Gastroesophageal sphincter (tissue), 4 donors: ENCODE measurements around the gene USP32. TPM values are rescaled to one million over a fixed set of nuclear protein-coding genes. Genes with fewer than 3 reads are reported as not detected.
"Not testable (repeated sequence)": the region's sequence is repeated elsewhere in the genome, so short reads cannot be mapped to it uniquely, and the experiment has no call there.

ENCODE experiments used
- ATAC-seq: fragments of 150-250 bp; one replicate; pipeline ENCODE4 v1.9.1; 2016; ENCODE audit warnings: mild to moderate bottlenecking, moderate library complexity
- H3K27ac ChIP-seq, 4 donors: fragments of 200-600 bp; sonication (generic) in 3 of 4; 1 replicate in 3 of 4; 2 replicates in 1 of 4; pipeline ENCODE4 v1.5.1; 2016 to 2019
- H3K27me3 ChIP-seq: fragments of 200-600 bp; sonication (generic); one replicate; pipeline ENCODE4 v1.5.1; 2019
- H3K36me3 ChIP-seq, 2 donors: fragments of 200-600 bp; sonication (generic); one replicate each; pipeline ENCODE4 v1.5.1; 2019; ENCODE audit warnings: control low read depth in 1 of 2
- H3K4me1 ChIP-seq, 3 donors: fragments of 200-600 bp; sonication (generic); 1 replicate in 2 of 3; 2 replicates in 1 of 3; pipeline ENCODE4 v1.5.1; 2016 to 2019; ENCODE audit warnings: control low read depth in 2 of 3
- H3K4me3 ChIP-seq, 2 donors: fragments of 200-600 bp; sonication (generic); one replicate each; pipeline ENCODE4 v1.5.1; 2019; ENCODE audit warnings: mild to moderate bottlenecking in 1 of 2, moderate library complexity in 1 of 2
- H3K9me3 ChIP-seq, 3 donors: fragments of 200-600 bp; sonication (generic); one replicate each; pipeline ENCODE4 v1.5.1; 2017 to 2019; ENCODE audit warnings: control low read depth in 2 of 3
- CTCF ChIP-seq, 4 experiments: fragments of 200-600 bp in 2 of 4; fragments of 450-650 bp in 2 of 4; sonication (generic) in 1 of 4; IDR thresholded peaks; one replicate each; pipeline ENCODE4 v1.5.1; 2017 to 2019; ENCODE audit warnings: antibody characterized with exemption in 4 of 4, mild to moderate bottlenecking in 2 of 4, moderate library complexity in 2 of 4
- EP300 ChIP-seq: sonication (generic); formaldehyde crosslinking; IDR thresholded peaks from one replicate; pipeline ENCODE4 v1.6.1; 2017; ENCODE audit warnings: antibody characterized with exemption, mild to moderate bottlenecking
- POLR2A ChIP-seq, 2 donors: fragments of 450-650 bp; IDR thresholded peaks; one replicate each; pipeline ENCODE4 v1.6.1; 2017; ENCODE audit warnings: antibody characterized with exemption in 2 of 2, mild to moderate bottlenecking in 2 of 2, moderate library complexity in 1 of 2
- POLR2AphosphoS5 ChIP-seq: sonication (generic); formaldehyde crosslinking; IDR thresholded peaks from one replicate; pipeline ENCODE4 v1.6.1; 2017; ENCODE audit warnings: antibody characterized with exemption
- WGBS, 2 donors: methylation state at CpG; one replicate each; pipeline ENCODE4 v1.1.5; 2018; ENCODE audit warnings: low coverage in 1 of 2; 5-methylcytosine and 5-hydroxymethylcytosine counted together
- total RNA-seq, 4 donors: library from RNA; depleted of rRNA; stranded (reverse); fragments of >200 nt; gene quantifications; one replicate each; pipeline ENCODE4 v1.1.0, GENCODE V29; 2016

USP32 gene
- total RNA-seq, 4 donors from 2014 or later, result 44.1 to 55.5 (median 51.4) TPM

GRCh38 chr17:60230358-60230757 is 161.6 kb downstream of the USP32 start:
- 86 to 94% methylated on average over 3 of the region's 3 CpGs for WGBS, 2 donors
- Histone ChIP-seq H3K4me3 (no peak overlapping the region), H3K4me1 (no peaks in the 10 kb centered on the region), H3K27me3 (no peaks in the 10 kb centered on the region), H3K27ac (no peak overlapping the region), H3K36me3 (peaks cover 0 to 29% of the 10 kb centered on the region in 2 donors), H3K9me3 (no peaks in the 10 kb centered on the region)
- no peak for ATAC-seq
- no peak for TF ChIP-seq POLR2AphosphoS5

GRCh38 chr17:60229188-60229802 is 162.6 kb downstream of the USP32 start:
- WGBS, 2 donors, result 87 to 90% methylated on average over 3 of the region's 3 CpGs
- H3K27me3 ChIP-seq, result no peaks in the 10 kb centered on the region
- no peak overlapping the region for H3K4me3 ChIP-seq
- no peak overlapping the region for H3K27ac ChIP-seq
- H3K36me3 ChIP-seq, result peaks cover 0 to 31% of the 10 kb centered on the region in 2 donors
- ATAC-seq, result no peak
- H3K4me1 ChIP-seq, result no peaks in the 10 kb centered on the region
- TF ChIP-seq CTCF (IDR thresholded peaks at IDR 0.05), result no peak
- TF ChIP-seq POLR2AphosphoS5, result no peak
- no peak for TF ChIP-seq POLR2A (IDR thresholded peaks at IDR 0.05)
- TF ChIP-seq EP300, result no peak
- H3K9me3 ChIP-seq, result no peaks in the 10 kb centered on the region

- H3K27me3 ChIP-seq, H3K9me3 ChIP-seq, H3K4me1 ChIP-seq, ATAC-seq, H3K4me3 ChIP-seq, H3K27ac ChIP-seq: not testable (repeated sequence)
- peaks cover 0 to 46% of the 10 kb centered on the region in 2 donors for H3K36me3 ChIP-seq
- 96% methylated on average over 8 of the region's 8 CpGs; no CpG with 5 or more reads in 1 of the 2 donors for WGBS, 2 donors
Observed at GRCh38 chr17:60227276-60227675, 164.7 kb downstream of the USP32 start.

GRCh38 chr17:60224064-60224463 is 167.9 kb downstream of the USP32 start:
- ATAC-seq, result no peak
- H3K27ac ChIP-seq, result no peak overlapping the region
- 85 to 92% methylated on average over 1 of the region's 1 CpG for WGBS, 2 donors
- H3K36me3 ChIP-seq, result peaks cover 0 to 57% of the 10 kb centered on the region in 2 donors
- H3K4me3 ChIP-seq, result no peak overlapping the region
- TF ChIP-seq CTCF (IDR thresholded peaks at IDR 0.05) (no peak), EP300 (no peak), POLR2A (IDR thresholded peaks at IDR 0.05) (no peak), POLR2AphosphoS5 (no peak)
- no peaks in the 10 kb centered on the region for H3K4me1 ChIP-seq
- H3K27me3 ChIP-seq, result no peaks in the 10 kb centered on the region
- no peaks in the 10 kb centered on the region for H3K9me3 ChIP-seq

GRCh38 chr17:60223456-60223855 is 168.5 kb downstream of the USP32 start:
- 82 to 86% methylated on average over 1 of the region's 1 CpG for WGBS, 2 donors
- peaks cover 0 to 61% of the 10 kb centered on the region in 2 donors for H3K36me3 ChIP-seq
- no peak for ATAC-seq

GRCh38 chr17:60218774-60219173 is 173.2 kb downstream of the USP32 start:
- not testable (repeated sequence) for ATAC-seq, H3K4me1 ChIP-seq, H3K27ac ChIP-seq, H3K9me3 ChIP-seq, H3K27me3 ChIP-seq, H3K4me3 ChIP-seq
- peaks cover 0 to 54% of the 10 kb centered on the region in 2 donors for H3K36me3 ChIP-seq
- WGBS, 2 donors, result 91 to 92% methylated on average over 1 to 2 of the region's 2 CpGs

More at GRCh38 chr17:60223456-60223855, 168.5 kb downstream of the USP32 start:
- Histone ChIP-seq H3K4me1 (no peaks in the 10 kb centered on the region), H3K27me3 (no peaks in the 10 kb centered on the region), H3K27ac (no peak overlapping the region), H3K4me3 (no peak overlapping the region), H3K9me3 (no peaks in the 10 kb centered on the region)
- TF ChIP-seq CTCF (IDR thresholded peaks at IDR 0.05), result no peak
- TF ChIP-seq EP300, result no peak
- TF ChIP-seq POLR2A (IDR thresholded peaks at IDR 0.05), result no peak
- TF ChIP-seq POLR2AphosphoS5, result no peak

GRCh38 chr17:60215895-60216294 is 176.0 kb downstream of the USP32 start:
- H3K27ac ChIP-seq, ATAC-seq: not testable (repeated sequence)

GRCh38 chr17:60211282-60211681 is 180.7 kb downstream of the USP32 start:
- H3K9me3 ChIP-seq, H3K27ac ChIP-seq, H3K27me3 ChIP-seq, ATAC-seq, H3K4me1 ChIP-seq, H3K4me3 ChIP-seq: not testable (repeated sequence)
- H3K36me3 ChIP-seq, result peaks cover 0 to 40% of the 10 kb centered on the region in 2 donors

More at GRCh38 chr17:60215895-60216294, 176.0 kb downstream of the USP32 start:
- H3K4me3 ChIP-seq, H3K27me3 ChIP-seq, H3K9me3 ChIP-seq, H3K4me1 ChIP-seq: not testable (repeated sequence)
- WGBS, 2 donors, result no CpG with 5 or more reads among the region's 2 CpGs
- peaks cover 0 to 41% of the 10 kb centered on the region in 2 donors for H3K36me3 ChIP-seq

GRCh38 chr17:60208302-60208701 is 183.6 kb downstream of the USP32 start:
- not testable (repeated sequence) for H3K4me1 ChIP-seq, H3K27me3 ChIP-seq, H3K9me3 ChIP-seq, ATAC-seq, H3K27ac ChIP-seq, H3K4me3 ChIP-seq
- peaks cover 0 to 45% of the 10 kb centered on the region in 2 donors for H3K36me3 ChIP-seq
- 100% methylated on average over 1 of the region's 1 CpG for WGBS, 2 donors

GRCh38 chr17:60205782-60206181 is 186.2 kb downstream of the USP32 start:
- not testable (repeated sequence) for H3K27ac ChIP-seq, H3K4me3 ChIP-seq, H3K27me3 ChIP-seq, H3K9me3 ChIP-seq, H3K4me1 ChIP-seq, ATAC-seq
- peaks cover 0 to 32% of the 10 kb centered on the region in 2 donors for H3K36me3 ChIP-seq
